Pulmonary artery endothelial cell (primary cell): ENCODE measurements around the gene RAB33B. TPM values are rescaled to one million over a fixed set of nuclear protein-coding genes. Genes with fewer than 3 reads are reported as not detected.
"Not testable (repeated sequence)": the region's sequence is repeated elsewhere in the genome, so short reads cannot be mapped to it uniquely, and the experiment has no call there.

Source experiments
- DNase-seq: peaks from one replicate; pipeline ENCODE4 v3.0.0-alpha.2; 2011; ENCODE audit warnings: low read depth, low spot score
- total RNA-seq: library from RNA; depleted of rRNA; stranded (reverse); fragments of >200 nt; gene quantifications from 2 replicates; pipeline ENCODE4 v1.2.3, GENCODE V29; 2014

Gene RAB33B
- total RNA-seq, 1 donor from 2014 or later, result 27.8 TPM

DNA sequence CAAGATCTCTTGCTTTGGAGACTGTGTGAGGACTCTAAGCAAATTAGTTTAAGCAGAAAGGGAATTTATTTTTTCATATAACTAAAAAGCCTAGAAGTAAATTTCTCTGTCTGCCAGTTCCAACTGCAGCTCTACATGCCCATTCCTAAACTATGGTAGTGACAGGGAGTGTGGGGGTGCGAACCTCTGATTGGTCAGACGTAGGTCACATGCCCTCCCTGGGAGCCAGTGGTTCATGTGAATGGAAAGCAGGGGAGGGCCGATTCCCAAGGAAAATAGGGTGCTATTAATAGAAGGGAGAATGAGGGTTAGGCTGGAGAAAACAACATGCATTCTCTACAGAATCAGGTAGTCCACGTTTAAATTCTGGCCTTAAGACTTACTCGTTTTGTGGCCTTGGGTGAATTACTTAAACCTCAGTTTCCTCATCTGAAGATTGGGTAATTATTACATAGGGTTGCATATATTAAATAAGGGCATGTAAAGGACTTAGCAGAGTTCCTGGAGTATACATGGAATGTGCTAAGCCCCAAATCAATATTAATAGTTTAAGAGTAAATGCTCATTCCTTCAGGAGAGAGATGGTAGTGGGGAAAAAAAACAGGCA lies 7.2 kb downstream of the RAB33B start:
- DNase-seq, result no peak

DNA sequence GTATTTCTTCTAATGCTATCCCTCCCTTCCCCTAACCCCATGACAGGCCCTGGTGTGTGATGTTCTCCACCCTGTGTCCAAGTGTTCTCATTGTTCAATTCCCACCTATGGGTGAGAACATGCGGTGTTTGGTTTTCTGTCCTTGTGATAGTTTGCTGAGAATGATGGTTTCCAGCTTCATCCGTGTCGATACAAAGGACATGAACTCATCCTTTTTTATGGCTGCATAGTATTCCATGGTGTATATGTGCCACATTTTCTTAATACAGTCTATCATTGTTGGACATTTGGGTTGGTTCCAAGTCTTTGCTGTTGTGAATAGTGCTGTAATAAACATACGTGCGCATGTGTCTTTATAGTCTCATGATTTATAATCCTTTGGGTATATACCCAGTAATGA lies 10.6 kb downstream of the RAB33B start:
- not testable (repeated sequence) for DNase-seq

DNA sequence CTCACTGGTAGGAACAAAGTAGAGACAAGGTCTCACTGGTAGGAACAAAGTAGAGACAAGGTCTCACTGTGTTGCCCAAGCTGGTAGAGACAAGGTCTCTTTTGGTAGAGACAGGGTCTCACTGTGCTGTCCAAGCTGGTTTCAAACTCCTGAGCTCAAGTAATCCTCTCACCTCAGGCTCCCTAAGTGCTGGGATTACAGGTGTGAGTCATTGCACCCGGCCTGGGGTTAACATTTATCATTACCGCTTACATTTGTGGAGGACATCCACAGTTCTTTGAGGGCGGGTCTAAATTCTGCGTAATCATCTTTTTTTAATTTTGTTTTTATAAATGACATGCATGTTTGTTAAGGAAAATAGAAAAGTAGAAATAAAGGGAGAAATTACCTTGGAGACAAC lies 12.0 kb downstream of the RAB33B start:
- no peak for DNase-seq

- not testable (repeated sequence) for DNase-seq
Measured at GRCh38 chr4:139468756-139469155, 14.8 kb downstream of the RAB33B start.

GRCh38 chr4:139469216-139469615 lies 15.3 kb downstream of the RAB33B start:
- DNase-seq, result no peak

DNA sequence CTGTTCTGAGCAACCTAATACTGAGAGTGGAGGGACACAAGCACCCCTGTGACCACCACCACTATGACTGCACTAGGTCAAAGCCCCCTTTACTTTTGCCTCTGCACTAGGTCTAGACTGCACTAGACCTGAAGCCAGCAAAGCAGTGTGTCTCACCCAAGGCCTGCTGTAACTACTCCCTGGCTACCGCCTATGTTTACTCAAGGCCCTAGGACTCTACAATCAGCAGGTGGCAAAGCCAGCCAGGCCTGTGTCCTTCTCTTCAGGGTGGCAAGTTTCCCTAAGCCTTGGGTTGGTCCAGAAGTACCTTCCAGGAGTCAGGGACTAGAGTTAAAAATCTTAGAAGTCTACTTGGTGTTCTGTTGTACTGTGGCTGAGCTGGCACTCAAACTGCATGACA lies 15.9 kb downstream of the RAB33B start:
- no peak for DNase-seq

GRCh38 chr4:139470295-139470694 lies 16.4 kb downstream of the RAB33B start:
- no peak for DNase-seq

GRCh38 chr4:139470997-139471665 lies 17.2 kb downstream of the RAB33B start:
- DNase-seq, result no peak

- no peak for DNase-seq
Measured at GRCh38 chr4:139472852-139473251, 18.9 kb downstream of the RAB33B start.

- no peak for DNase-seq
Measured at GRCh38 chr4:139476363-139476762, 22.4 kb downstream of the RAB33B start.

DNA sequence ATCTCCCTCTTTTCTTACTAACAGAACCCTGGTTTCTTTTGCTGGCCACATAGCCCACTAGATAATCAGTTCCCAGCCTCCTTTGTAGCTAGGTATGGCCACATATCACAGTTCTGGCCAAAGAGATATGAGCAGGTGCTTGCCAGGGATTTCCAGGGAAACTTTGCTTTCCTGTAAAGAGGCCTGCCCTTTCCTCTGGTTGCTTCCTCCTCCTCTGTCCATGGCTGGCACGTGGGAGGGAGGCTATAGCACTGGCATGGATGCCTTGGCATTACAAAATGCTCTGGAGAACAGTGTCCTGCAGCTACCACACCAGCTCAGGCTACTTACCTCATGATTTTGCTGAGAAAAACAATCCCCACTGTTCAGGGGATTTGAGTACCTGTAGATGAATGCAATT lies 27.5 kb downstream of the RAB33B start:
- no peak for DNase-seq

DNA sequence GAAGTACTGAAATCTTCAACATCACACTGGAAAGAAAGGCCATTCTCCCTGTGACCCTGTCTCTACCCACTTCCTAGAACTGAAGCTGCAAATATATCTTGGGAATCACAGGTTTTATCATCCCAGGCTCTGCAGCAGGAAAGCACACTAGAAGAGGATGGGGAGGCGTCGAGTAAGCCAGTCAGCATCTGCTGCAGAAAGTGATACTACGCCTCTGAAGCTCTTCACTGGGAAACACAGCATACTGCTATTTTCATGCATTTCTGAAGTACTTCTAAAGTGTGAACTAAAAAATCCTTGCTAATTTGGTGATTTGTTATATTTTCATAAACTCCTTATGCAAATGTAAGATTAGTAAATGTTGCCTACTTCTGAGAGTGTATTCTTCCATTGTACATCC lies 29.1 kb downstream of the RAB33B start:
- DNase-seq, result no peak

DNA sequence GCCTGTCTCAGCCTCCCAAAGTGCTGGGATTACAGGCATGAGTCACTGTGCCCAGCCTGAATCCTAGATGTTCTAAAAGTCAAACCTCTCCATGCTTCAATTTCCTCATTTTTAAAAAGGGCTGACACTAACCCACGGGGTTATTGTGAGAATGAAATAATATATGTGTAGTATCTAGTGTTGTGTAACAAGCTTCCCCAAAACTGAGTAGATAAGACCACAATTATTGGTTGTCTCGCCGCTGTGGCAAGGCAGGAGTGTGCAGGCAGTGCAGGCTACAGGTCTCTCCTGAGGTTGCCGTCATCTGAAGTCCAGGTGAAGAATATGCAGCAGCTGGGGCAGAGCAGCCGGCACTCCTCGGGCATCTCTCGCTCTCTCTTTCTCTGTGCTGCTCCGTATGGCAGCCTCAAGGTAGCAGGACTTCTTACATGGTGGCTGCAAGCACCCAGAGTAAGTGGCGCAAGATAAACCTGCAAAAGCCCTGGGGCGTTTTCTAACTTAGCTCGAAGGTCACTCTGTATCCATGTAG lies 30.9 kb downstream of the RAB33B start:
- no peak for DNase-seq

GRCh38 chr4:139488442-139488841 lies 34.5 kb downstream of the RAB33B start:
- no peak for DNase-seq

DNA sequence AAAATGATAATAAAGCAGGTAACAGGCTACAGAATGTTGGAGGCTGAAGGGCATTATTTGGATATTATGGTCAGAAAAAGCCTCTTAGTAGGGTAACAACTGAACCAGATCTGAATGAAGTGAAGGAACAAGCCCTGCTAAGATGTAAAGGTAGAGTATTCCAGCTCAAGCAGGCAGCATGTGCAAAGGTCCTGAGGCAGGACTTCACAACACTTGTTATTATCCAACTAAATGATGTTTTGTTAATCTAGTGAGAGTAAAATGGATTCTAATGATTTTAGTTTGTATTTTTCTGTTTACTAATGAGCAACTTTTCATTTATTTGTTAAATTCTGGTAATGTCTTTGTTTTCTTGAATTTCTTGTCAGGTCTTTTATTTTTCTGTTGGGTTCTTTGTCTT lies 35.7 kb downstream of the RAB33B start:
- DNase-seq, result no peak

GRCh38 chr4:139492429-139492828 lies 38.5 kb downstream of the RAB33B start:
- no peak for DNase-seq

DNA sequence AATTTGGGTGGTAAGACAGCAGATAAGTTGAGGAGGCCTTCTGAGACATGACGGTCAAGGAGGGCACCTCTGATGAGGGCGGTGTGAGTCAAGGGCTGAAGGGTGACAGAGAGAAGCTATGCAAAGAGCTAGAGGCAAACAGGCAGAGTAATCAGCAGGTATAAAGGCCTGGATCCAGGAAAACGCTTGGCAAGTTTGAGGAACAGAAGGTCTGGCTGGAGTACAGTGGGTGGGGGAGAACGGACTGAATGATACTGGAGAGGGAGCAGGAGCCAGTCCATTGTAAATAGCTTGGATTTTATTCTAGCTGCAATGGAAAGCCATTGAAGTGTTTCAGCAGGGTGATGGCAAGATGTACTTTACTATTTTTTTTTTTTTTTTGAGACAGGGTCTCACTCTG lies 39.3 kb downstream of the RAB33B start:
- no peak for DNase-seq

GRCh38 chr4:139499186-139499585 lies 45.3 kb downstream of the RAB33B start:
- no peak for DNase-seq

DNA sequence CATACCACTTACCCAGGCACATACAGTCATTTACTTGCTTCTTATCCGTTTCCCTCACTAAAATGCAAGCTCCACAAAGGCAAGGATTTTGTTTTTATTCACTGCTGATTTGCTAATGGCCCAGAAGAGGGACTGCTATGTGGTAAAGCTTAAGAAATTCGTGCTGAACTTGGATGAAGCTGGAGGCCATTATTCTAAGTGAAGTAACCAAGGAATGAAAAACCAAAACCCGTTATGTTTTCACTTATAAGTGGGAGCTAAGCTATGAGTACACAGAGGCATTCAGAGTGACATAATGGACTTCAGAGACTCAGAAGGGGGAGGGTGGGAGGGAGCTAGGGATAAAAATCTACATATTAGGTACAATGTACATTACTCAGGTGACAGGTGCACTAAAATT lies 47.2 kb downstream of the RAB33B start:
- DNase-seq, result no peak

DNA sequence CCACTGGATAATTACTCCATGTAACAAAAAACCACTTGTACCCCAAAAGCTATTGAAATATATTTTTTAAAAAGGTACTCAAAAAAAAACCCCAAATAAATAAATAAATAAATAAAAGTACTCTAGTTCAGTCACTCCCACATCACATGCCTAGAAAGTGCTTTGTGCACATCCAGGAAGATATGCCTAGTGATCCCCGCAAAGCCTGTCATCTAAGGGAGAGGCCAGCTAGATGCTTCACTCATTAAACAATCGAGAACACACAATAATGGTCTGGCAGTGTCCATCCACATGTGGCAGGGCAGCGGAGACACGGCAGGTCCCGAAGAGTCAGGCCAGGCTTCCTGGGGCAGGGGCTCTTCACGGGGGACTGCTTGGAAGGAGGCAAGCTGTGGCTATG lies 47.6 kb downstream of the RAB33B start:
- DNase-seq, result no peak

DNA sequence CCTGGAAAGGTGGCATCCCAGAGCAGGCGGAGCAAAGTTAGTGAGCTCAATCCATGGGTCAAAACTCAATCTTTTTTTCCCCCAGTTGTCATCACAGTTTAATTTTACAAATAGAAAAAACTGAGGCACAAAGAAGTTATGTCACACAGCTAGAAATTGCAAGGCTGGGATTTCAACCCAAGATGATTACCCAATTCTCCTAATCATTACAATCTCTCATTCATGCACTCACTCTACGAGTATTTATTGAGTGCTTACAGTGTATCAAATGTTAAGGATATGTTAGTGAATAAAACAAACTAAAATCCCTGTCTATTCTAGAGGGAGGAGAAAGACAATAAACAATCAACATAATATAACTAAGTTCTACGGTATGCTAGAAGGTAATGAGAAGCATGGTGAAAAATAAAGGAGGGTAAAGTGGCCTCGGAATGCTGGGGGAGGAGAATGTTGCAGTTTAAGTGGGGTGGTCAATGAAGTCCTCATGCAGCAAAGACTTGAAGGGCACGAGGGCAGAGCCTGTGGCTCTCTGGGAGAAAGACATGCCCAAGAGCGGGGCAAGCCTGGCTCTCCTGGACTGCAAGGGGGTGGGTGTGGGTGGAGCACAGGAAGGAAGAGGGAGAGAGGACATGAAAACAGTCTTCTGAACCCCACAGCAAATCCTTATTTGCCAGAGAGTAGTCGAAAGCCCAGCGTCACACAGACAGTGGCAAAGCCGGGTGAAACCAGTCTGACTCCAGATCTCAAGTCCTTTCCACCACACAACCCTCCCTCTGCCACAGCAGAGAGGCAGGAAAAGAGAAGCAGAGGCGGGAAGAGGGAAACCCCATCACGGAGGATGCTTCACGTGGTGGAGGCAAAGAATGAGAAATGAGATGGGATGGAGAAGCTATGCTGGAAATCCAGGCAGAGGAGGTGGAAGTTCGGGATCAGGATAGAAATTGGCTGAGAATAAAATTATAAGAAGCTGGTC lies 48.3 kb downstream of the RAB33B start:
- DNase-seq, result no peak

GRCh38 chr4:139503622-139504166 lies 49.8 kb downstream of the RAB33B start:
- no peak for DNase-seq
